GM20000 (cell line): ENCODE data around the gene CDC42EP3.

Source experiments
- DNase-seq: peaks from one replicate; pipeline ENCODE4 v3.0.0; 2012; ENCODE audit warnings: low spot score
- TF ChIP-seq, protein P1 (sequence below): IDR thresholded peaks from 2 replicates; pipeline ENCODE4 v1.5.1; 2012; ENCODE audit warnings: mild to moderate bottlenecking, control low read depth; ENCODE audit errors: extremely low read depth, missing control alignments

The CDC42EP3 gene

DNA sequence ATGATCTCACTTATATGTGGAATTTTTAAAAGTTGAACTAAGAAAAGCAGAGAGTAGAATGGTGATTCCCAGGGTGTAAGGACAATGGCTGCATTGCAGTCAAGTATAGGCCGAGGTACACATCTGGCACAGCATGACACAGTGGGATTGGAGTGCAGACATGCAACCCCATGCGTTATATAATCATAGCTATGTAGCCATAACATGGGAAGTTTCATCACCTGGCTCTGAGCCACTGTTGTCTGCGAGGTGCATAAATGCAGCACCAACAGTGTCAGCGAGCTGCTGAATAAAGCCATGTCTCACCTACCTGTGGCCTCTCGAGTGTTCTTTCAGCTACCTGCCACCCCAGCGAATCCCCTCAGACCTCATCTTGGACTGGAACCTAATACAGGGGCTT is 61.7 kb downstream of the CDC42EP3 start:
- no peak for DNase-seq
- TF ChIP-seq, protein P1, sequence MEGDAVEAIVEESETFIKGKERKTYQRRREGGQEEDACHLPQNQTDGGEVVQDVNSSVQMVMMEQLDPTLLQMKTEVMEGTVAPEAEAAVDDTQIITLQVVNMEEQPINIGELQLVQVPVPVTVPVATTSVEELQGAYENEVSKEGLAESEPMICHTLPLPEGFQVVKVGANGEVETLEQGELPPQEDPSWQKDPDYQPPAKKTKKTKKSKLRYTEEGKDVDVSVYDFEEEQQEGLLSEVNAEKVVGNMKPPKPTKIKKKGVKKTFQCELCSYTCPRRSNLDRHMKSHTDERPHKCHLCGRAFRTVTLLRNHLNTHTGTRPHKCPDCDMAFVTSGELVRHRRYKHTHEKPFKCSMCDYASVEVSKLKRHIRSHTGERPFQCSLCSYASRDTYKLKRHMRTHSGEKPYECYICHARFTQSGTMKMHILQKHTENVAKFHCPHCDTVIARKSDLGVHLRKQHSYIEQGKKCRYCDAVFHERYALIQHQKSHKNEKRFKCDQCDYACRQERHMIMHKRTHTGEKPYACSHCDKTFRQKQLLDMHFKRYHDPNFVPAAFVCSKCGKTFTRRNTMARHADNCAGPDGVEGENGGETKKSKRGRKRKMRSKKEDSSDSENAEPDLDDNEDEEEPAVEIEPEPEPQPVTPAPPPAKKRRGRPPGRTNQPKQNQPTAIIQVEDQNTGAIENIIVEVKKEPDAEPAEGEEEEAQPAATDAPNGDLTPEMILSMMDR = no peak

DNA sequence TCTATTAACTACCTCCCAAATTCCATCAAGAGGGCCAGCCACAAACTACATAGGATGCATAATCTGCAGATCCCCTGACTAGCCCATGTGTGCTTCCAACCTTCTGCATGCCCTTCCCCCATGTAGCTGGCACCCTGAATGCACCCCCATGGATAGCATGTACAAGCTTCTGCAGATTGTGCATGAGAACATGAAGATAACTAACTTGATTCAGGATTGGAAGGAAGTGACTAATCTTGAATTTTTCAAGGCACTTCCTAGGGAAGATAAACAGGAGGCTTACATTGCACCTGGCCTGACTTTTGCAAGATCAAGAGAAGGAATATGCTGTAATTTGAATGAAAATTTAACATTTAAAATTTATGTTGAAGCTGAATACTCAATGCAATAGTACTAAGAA is 66.7 kb downstream of the CDC42EP3 start:
- no peak for DNase-seq
- TF ChIP-seq, protein P1 = no peak

DNA sequence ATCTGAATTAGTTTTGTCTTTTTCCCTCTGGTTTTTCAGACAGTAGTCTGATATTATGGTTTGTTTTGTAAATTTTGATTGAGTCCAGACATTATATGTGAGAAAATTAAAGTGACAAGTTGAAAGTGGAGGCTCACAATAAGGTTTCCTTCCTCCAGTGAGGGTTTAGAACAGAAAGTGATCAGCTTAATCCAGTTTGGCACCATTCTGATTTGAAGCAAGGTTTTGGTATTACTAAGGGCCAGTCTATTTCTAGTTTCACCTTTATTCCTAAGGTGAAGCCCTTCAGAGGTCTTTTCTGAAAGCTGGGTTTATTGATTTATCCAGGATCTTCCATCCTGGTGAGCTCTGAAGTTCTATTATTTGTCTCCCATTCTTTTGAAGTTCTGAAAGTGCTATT is 68.7 kb downstream of the CDC42EP3 start:
- no peak for DNase-seq
- TF ChIP-seq, protein P1 = no peak

DNA sequence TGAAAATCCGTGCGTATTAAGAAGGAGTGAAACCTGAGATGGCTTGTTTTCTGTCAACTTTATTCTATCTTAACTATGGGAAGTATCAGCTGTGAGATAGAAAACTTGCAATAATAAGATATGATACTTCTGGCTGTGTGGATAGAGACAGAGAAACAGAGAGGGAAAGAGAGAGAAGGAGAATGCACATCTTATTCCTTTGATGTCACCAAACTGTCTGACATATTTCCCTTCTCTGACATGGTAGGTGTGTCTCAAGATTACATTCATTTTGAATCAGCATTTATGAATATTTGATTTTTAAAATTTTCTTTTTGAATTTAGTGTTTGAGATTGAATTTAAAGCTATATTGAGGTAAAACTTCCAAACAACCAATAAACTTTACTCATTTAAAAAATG is 69.4 kb downstream of the CDC42EP3 start:
- TF ChIP-seq, protein P1 = no peak
- DNase-seq = no peak

DNA sequence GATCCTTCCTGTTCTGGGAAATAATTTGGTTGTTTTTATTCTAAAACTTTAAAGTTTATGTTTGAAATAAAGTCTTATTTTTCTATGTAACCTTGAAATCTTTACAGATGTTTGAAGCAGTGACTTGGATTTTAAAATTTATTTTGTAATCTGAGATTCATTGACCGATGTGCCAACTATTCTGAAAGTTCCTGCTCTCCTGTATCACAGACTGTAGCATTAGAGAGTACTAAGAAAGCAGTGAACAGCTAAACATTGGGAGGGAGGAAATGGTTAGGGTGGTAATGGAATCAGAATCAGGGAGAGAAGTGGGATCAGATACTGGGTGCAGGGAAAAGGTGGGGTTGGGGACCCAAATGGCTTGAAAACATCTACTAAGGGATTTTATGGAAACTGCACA is 69.9 kb downstream of the CDC42EP3 start:
- DNase-seq = no peak
- TF ChIP-seq, protein P1 = no peak

DNA sequence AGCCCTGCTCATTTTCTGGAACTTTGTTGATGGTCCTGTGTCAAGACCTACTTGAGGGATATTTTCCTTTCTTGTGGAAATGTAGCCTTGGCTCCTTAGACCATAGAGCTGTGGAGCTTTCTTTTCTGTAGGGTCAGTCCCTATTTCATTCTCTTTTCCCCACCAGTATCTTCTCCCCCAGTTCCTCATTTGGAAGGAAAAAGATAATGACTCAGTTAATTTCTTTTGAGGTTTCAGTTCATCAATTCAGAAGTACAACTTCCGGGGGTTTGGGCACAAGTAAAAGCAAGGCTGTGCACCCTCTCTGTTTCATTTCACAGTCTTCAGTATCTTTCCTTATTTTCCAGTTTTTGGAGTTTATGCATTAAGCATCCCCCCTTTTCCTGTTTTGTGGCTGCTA is 70.7 kb downstream of the CDC42EP3 start:
- TF ChIP-seq, protein P1 = no peak
- DNase-seq = no peak

DNA sequence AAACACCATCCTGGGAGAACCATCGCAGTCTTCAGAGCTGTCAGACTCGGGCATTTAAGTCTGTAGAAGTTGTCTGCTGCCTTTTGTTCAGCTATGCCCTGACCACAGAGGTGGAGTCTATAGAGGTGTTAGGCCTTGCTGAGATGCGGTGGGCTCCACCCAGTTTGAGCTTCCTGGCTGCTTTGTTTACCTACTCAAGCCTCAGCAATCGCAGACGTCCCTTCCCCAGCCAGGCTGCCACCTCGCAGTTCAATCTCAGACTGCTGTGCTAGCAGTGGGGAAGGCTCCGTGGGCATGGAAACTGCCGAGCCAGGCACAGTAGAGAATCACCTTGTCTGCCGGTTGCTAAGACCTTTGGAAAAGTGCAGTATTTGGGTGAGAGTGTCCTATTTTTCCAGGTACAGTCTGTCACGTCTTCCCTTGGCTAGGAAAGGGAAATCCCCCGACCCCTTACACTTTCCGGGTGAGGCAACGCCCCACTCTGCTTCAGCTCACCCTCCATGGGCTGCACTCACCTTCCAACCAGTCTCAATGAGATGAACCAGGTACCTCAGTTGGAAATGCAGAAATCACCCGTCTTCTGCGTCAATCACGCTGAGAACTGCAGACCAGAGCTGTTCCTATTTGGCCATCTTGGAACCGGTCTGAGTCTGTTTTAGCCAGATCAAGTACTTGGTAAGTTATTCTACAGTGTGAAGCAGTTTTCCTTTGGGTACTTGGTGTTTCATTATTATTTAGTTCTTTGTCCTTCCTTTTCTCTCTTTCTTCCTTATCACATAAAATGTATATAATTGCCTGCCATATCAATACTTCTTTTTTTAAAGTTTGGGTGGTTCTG is 71.5 kb downstream of the CDC42EP3 start:
- DNase-seq = no peak

More for the DNA sequence above, 71.5 kb downstream of the CDC42EP3 start:
- TF ChIP-seq, protein P1 = no peak
